ENCODE data around the gene REXO5. TPM values are rescaled to one million over a fixed set of nuclear protein-coding genes. Genes with fewer than 3 reads are reported as not detected.

The REXO5 gene
- total RNA-seq, 2 donors from 2014 or later = 2.3 to 3.6 TPM

DNA sequence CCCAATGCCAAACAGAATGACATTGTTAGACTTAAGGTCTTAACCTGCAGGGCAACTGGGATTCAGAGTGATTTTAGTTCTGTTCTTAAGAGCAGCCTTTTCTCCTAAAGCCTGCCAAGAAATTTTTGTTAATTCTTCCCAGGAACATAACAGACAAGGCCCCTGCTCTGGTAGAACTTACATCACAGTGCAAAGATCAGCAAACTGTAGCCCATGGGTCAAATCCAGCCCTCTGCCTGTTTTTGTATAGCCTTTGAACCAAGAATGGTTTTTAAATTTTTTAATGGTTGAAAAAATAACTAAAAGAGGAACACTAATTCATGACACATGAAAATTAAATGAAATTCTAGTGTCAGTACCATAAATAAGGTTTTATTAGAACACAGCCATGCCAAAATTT, 38.8 kb upstream of the REXO5 start:
- H3K27ac ChIP-seq = no peak overlapping the region

DNA sequence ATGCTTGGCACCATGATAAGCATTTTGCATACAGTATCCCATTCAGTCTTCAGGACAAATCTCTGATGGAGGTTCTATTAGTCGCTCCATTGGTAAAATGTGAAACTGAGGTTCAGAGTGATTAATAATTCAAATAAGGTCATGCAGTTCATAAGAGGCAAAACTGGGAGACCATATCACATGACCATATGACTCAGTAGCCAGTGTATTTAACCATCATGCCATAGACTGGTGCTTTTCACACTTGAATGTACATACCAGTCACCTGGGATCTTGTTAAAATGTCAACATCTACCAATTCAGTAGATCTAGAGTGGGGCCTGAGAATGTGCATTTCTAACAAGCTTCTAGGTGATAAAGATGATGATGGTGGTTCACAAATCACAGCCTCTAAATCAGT, 38.2 kb upstream of the REXO5 start:
- intact Hi-C loops (cut with DNase I) = no loop called here

More for the DNA sequence above, 38.8 kb upstream of the REXO5 start:
- ATAC-seq (no peak), DNase-seq (no peak)
- Histone ChIP-seq H3K4me1 (peaks cover 21% of the 10 kb centered on the region), H3K36me3 (replicated peaks in 1 of 2; ENCODE audit: insufficient read depth in 1 of 2, low read depth in 2 of 2) (no peaks in the 10 kb centered on the region), H3K27me3 (no peaks in the 10 kb centered on the region), H3K9me3 (no peaks in the 10 kb centered on the region), H3K4me3 (no peak overlapping the region)
- TF ChIP-seq CTCF (IDR thresholded peaks at IDR 0.05) = no peak
- no peak for TF ChIP-seq POLR2A (IDR thresholded peaks at IDR 0.05)
- intact Hi-C loops (cut with DNase I) = no loop called here

GRCh38 chr16:20768818-20769217, 37.5 kb upstream of the REXO5 start:
- intact Hi-C loops (cut with DNase I) = no loop called here
- Histone ChIP-seq H3K4me1 (peaks cover 18% of the 10 kb centered on the region), H3K9me3 (no peaks in the 10 kb centered on the region), H3K27ac (no peak overlapping the region), H3K4me3 (no peak overlapping the region), H3K27me3 (no peaks in the 10 kb centered on the region), H3K36me3 (replicated peaks in 1 of 2; ENCODE audit: insufficient read depth in 1 of 2, low read depth in 2 of 2) (no peaks in the 10 kb centered on the region)
- WGBS, 2 donors = 20 to 94% methylated on average over 1 of the region's 1 CpG
- TF ChIP-seq CTCF (IDR thresholded peaks at IDR 0.05) (no peak), POLR2A (IDR thresholded peaks at IDR 0.05) (no peak)
- ATAC-seq (no peak), DNase-seq (no peak)

More for the DNA sequence above, 38.2 kb upstream of the REXO5 start:
- 100% methylated on average over 1 of the region's 1 CpG for WGBS, 2 donors
- no peaks in the 10 kb centered on the region for H3K9me3 ChIP-seq
- DNase-seq = no peak
- no peak for TF ChIP-seq POLR2A (IDR thresholded peaks at IDR 0.05)
- no peak for TF ChIP-seq CTCF (IDR thresholded peaks at IDR 0.05)
- no peaks in the 10 kb centered on the region for H3K27me3 ChIP-seq
- no peaks in the 10 kb centered on the region for H3K36me3 ChIP-seq (replicated peaks in 1 of 2; ENCODE audit: insufficient read depth in 1 of 2, low read depth in 2 of 2)
- no peak overlapping the region for H3K27ac ChIP-seq
- ATAC-seq = no peak
- no peak overlapping the region for H3K4me3 ChIP-seq
- H3K4me1 ChIP-seq = peaks cover 16% of the 10 kb centered on the region

DNA sequence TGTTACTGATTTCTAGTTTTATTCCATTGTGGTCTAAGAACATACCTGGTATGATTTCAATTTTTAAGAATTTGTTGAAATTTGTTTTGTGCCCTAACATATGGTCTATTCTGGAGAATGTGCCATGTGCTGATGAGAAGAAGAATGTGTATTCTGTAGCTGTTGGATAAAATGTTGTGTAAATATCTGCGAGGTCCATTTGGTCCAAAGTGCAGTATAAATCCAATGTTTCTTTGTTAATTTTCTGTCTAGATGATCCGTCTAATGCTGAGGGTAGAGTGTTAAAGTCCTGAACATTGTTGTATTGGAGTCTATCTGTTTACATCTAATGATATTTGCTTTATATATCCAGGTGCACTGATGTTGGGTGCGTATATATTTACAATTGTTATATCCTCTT, 32.6 kb upstream of the REXO5 start:
- intact Hi-C loops (cut with DNase I) = no loop called here
- Histone ChIP-seq H3K4me3 (no peak overlapping the region), H3K36me3 (replicated peaks in 1 of 2; ENCODE audit: insufficient read depth in 1 of 2, low read depth in 2 of 2) (peaks cover 0 to 12% of the 10 kb centered on the region in 2 donors), H3K9me3 (no peaks in the 10 kb centered on the region), H3K27me3 (no peaks in the 10 kb centered on the region), H3K27ac (no peak overlapping the region), H3K4me1 (peaks cover 9% of the 10 kb centered on the region)
- WGBS, 2 donors = 47 to 59% methylated on average over 3 of the region's 3 CpGs
- TF ChIP-seq POLR2A (IDR thresholded peaks at IDR 0.05) = no peak
- no peak for TF ChIP-seq CTCF (IDR thresholded peaks at IDR 0.05)
- DNase-seq = no peak
- no peak for ATAC-seq

GRCh38 chr16:20774703-20775362, 31.5 kb upstream of the REXO5 start:
- TF ChIP-seq CTCF (IDR thresholded peaks at IDR 0.05) = peak; percentile 40 to 61 (median 53)
- TF ChIP-seq POLR2A (IDR thresholded peaks at IDR 0.05) = no peak
- no peaks in the 10 kb centered on the region for H3K27me3 ChIP-seq
- H3K9me3 ChIP-seq = no peaks in the 10 kb centered on the region
- intact Hi-C loops (cut with DNase I) = no loop called here
- ATAC-seq = peak; percentile 79
- no peak overlapping the region for H3K27ac ChIP-seq
- DNase-seq = peak; percentile 76 to 82 (median 78)
- H3K4me3 ChIP-seq = no peak overlapping the region
- WGBS, 2 donors = 68 to 77% methylated on average over 6 to 7 of the region's 7 CpGs
- peaks cover 0 to 12% of the 10 kb centered on the region in 2 donors for H3K36me3 ChIP-seq (replicated peaks in 1 of 2; ENCODE audit: insufficient read depth in 1 of 2, low read depth in 2 of 2)
- peaks cover 9% of the 10 kb centered on the region for H3K4me1 ChIP-seq

Data from body of pancreas (tissue), 4 donors.